D721Med (cell line): ENCODE measurements around the gene MCF2L2.
A peak's percentile ranks its signal among the peaks of the same experiment; 100 is the strongest.

Experiments used
- DNase-seq: peaks from one replicate; pipeline ENCODE4 v3.0.0; 2011; ENCODE audit warnings: low spot score; ENCODE audit not compliant: insufficient read length
- FAIRE-seq: peaks from 2 replicates; lab custom pipeline; 2011; peaks lifted over from hg19 to GRCh38; lab: Jason Lieb, UNC
- TF ChIP-seq, protein P1 (sequence below): IDR thresholded peaks from 2 replicates; pipeline ENCODE4 v1.5.1; 2012; ENCODE audit warnings: mild to moderate bottlenecking, control low read depth; ENCODE audit not compliant: insufficient read depth; ENCODE audit errors: missing control alignments

MCF2L2 gene

GRCh38 chr3:183386651-183387050 is 41.8 kb downstream of the MCF2L2 start:
- TF ChIP-seq, protein P1, sequence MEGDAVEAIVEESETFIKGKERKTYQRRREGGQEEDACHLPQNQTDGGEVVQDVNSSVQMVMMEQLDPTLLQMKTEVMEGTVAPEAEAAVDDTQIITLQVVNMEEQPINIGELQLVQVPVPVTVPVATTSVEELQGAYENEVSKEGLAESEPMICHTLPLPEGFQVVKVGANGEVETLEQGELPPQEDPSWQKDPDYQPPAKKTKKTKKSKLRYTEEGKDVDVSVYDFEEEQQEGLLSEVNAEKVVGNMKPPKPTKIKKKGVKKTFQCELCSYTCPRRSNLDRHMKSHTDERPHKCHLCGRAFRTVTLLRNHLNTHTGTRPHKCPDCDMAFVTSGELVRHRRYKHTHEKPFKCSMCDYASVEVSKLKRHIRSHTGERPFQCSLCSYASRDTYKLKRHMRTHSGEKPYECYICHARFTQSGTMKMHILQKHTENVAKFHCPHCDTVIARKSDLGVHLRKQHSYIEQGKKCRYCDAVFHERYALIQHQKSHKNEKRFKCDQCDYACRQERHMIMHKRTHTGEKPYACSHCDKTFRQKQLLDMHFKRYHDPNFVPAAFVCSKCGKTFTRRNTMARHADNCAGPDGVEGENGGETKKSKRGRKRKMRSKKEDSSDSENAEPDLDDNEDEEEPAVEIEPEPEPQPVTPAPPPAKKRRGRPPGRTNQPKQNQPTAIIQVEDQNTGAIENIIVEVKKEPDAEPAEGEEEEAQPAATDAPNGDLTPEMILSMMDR = no peak
- DNase-seq (no peak), FAIRE-seq (no peak)

GRCh38 chr3:183385698-183386613 is 42.5 kb downstream of the MCF2L2 start:
- TF ChIP-seq, protein P1 = peak; percentile 76
- DNase-seq = no peak
- FAIRE-seq = no peak

GRCh38 chr3:183381673-183382072 is 46.7 kb downstream of the MCF2L2 start:
- no peak for FAIRE-seq
- TF ChIP-seq, protein P1 = no peak
- DNase-seq = no peak

GRCh38 chr3:183381179-183381578 is 47.2 kb downstream of the MCF2L2 start:
- FAIRE-seq (no peak), DNase-seq (no peak)

DNA sequence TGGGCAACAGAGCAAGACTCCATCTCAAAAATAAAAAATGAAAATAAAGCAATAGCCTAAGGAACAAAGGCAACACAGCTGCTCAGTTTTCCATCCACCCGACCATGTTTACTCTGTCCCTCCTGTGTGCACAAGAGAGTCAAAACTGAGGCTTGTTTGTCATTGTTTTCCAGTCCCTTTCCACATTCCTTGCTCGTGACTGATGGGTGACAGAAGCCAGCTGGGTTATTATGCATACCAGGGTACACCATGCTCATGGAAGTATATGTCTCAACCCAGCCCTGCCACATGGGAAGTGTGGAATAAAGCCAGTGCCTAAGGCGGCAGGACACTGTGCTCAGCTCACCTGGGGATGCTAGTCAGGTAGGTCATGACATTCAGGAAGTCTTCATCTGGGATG is 49.5 kb downstream of the MCF2L2 start:
- FAIRE-seq = no peak
- TF ChIP-seq, protein P1 = no peak
- no peak for DNase-seq

More at GRCh38 chr3:183381179-183381578, 47.2 kb downstream of the MCF2L2 start:
- TF ChIP-seq, protein P1 = no peak

GRCh38 chr3:183378545-183378944 is 49.9 kb downstream of the MCF2L2 start:
- FAIRE-seq (no peak), DNase-seq (no peak)
- TF ChIP-seq, protein P1 = no peak

DNA sequence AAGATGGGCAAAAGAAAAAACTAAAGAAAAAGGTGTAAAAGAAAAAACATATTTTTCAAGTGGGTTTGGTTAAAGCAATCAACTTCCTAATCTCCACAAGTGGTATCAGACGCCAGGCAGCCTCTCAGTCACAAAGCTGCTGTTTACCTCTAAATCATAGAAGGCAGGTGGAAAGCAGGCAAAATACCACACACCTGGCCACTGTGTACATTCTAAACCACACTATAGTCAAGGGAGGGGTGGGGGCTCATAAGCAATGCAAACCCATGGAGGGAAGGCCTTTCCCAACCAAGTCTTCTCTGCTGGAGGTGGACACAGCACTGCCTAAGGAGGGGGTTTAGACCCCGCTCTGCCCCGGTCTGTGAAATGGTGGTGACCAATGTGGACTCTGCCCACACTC is 50.4 kb downstream of the MCF2L2 start:
- DNase-seq (no peak), FAIRE-seq (no peak)
- TF ChIP-seq, protein P1 = no peak
